B cell (primary cell): ENCODE measurements around the gene SFMBT1.

Source experiments
- EZH2 ChIP-seq: IDR thresholded peaks from 2 replicates; pipeline ENCODE4 v1.6.1; 2012; ENCODE audit warnings: borderline replicate concordance, low read depth, mild to moderate bottlenecking, moderate library complexity, low read length; ENCODE audit not compliant: insufficient read depth, poor library complexity, severe bottlenecking
- TF ChIP-seq, protein P1 (sequence below): fragments of 200-600 bp; IDR thresholded peaks from one replicate; pipeline ENCODE4 v1.8.0; 2022; ENCODE audit warnings: antibody characterized with exemption, mild to moderate bottlenecking

DNA sequence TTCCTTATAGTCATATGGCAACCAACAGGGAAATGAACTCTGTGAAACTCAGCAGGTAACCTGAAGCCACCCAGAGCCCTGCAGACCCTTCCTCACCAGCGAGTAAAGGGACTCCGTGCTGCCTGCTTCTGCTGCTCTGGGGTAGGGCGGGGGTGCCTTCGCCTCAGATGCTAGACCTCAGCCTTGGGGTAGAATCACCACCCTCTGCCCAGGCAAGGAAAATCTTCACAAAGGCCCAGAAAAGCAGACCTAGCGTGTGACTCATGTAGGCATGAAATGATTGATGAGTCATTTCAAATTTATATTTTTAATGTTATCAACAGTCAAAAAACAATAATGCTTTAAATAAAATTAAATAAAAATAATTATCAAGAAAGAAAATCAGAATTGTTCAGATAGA lies 155.1 kb downstream of the SFMBT1 start:
- TF ChIP-seq, protein P1, sequence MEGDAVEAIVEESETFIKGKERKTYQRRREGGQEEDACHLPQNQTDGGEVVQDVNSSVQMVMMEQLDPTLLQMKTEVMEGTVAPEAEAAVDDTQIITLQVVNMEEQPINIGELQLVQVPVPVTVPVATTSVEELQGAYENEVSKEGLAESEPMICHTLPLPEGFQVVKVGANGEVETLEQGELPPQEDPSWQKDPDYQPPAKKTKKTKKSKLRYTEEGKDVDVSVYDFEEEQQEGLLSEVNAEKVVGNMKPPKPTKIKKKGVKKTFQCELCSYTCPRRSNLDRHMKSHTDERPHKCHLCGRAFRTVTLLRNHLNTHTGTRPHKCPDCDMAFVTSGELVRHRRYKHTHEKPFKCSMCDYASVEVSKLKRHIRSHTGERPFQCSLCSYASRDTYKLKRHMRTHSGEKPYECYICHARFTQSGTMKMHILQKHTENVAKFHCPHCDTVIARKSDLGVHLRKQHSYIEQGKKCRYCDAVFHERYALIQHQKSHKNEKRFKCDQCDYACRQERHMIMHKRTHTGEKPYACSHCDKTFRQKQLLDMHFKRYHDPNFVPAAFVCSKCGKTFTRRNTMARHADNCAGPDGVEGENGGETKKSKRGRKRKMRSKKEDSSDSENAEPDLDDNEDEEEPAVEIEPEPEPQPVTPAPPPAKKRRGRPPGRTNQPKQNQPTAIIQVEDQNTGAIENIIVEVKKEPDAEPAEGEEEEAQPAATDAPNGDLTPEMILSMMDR, result no peak
- no peak for TF ChIP-seq EZH2
